HS-5 (cell line): ENCODE results near the gene DPH1.
A peak's percentile ranks its signal among the peaks of the same experiment; 100 is the strongest.

Experiments used
- DNase-seq: peaks from one replicate; pipeline ENCODE4 v3.0.0-alpha.2; 2012; ENCODE audit warnings: low read depth

Gene DPH1

DNA sequence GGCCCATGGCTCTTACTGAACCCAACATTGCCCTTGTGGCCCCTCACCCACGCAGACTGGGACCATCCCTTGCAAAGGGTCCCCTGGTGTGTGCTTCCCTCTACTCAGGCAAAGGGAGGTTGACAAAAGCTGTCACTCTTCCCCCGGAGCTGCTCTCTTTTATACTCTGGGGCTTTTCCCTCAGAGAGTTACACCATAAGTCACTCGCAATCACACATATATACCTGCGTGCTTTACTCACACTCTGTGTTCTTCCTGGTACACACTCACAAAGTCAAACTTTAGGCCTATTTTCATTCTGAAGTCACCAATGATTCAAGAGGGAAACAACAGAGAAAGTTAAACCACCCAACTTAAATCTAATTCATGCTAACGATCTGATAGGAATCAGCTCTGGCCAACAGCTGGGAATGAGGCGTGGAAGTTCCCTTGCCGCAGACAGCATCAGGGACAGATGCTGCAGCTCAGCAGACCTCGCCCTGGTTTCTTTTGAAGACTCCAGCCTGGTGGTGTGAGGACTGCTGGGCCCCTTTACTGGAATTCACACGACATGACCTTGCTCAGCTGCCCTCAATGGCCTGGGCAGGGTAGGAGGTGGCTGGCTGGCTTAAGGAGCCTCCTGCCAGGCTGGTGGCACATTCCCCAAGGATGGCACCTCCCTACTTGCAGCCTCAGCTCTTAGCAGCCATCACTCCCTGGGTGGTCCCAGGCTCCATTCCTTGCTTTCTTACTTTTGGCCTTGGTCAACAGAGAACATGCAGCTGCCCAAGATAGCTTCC, 52.2 kb downstream of the DPH1 start:
- no peak for DNase-seq

DNA sequence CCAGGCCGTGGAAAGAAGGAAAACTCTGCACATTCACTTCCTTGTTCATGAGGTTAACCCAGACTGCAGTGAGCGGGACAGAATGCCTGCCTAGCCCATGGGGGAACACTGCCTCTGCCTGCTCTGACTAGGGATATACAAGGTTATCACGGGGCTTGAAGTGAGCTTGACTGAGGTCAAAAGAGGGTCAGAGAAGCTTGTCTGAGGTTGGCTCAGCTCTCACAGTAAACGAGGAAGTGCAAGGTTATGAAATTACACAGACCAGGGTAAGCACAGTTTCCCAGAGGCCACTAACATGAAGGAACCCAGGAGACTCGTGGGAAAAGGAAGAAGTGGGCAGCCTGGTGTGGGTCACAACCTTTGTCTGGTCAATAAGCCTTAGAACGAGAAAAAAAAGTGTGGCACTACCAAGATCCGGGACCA, 53.7 kb downstream of the DPH1 start:
- no peak for DNase-seq

DNA sequence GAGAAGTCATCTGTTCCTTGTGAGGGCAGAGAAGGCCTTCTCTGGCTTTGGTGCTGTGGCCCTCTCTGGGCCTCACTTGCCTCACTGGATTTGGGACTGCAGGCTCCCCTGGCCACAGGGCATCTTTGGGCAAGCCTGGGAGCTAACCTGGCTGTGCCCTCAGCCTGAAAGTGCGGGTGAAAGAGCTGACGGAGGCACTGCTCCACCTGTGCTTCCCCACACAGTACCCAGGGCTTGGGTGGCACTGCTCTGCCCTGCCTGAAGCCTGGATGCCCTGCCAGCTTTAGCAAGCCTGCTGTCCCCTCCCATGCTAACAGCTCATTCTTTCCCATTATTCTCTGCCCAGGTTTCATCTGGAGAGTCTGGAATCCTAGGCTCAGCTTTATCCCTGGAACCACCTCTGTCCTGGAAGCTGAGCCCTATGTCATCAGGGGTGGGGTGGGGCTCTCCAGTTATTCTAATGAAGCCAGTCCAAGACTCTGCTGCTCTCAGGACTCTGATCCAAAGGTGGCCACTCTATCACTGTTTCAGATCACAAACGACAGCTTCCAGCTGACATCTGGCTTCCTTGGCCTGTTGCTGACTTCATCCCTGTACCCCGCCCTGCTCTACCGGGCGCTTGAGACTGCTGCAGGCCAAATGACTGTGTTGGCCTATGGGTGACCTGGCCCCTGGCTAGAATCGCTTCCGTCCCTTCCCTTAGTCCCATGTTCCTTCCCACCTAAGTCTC, 54.2 kb downstream of the DPH1 start:
- no peak for DNase-seq

DNA sequence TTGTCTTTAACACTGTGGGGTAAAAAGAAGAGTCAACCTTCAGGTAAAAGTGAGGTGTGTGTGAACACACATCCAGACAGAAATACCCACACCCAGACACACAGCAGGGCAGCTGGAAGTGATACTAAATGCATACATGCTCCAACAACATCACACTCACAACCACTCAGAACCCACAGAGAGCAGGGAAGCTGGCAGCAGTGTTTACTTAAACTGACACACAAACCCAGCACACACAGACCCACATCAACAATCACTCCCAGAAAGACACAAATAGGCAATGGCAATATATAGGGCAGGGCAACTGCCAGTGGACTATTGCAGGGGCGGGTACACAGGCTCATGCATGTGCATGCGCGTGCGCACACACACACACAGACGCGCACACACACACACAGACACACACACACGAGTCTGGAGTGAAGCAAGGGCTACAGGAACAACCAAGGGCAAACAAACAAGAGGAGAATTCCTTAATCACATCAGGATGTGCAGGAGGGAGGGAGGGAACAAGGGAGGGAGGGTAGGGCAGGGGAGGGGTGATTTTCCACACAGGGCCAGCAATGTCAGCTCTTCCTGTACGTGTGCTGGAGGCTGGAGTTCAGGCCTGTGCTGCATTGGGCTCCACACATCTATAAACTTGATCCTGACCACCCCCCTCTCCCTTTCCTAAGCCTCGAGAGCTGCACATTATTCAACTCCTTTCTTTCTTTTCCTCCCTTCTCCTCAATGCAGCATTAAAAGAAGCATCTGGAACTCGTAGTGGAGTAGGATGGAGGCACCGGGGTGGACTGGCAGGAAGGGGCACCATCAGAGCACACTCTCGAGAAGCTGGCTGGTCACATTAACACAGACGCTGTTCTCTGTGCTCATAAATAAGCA, 55.1 kb downstream of the DPH1 start:
- no peak for DNase-seq

DNA sequence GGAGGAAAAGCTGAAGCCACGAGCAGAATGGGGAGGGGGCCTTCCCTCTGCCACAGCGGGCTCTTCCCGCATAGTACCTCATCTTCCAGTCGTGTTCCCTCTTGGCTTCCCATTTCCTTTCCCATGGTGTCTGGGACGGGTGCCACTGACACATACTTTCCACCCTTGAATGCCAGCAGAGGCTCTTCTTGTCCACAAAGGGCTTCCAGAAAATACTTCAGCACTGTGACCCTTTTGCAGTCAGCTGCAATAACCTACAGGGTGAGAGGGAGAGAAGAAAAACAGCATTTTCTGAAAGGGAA, 55.6 kb downstream of the DPH1 start:
- no peak for DNase-seq

DNA sequence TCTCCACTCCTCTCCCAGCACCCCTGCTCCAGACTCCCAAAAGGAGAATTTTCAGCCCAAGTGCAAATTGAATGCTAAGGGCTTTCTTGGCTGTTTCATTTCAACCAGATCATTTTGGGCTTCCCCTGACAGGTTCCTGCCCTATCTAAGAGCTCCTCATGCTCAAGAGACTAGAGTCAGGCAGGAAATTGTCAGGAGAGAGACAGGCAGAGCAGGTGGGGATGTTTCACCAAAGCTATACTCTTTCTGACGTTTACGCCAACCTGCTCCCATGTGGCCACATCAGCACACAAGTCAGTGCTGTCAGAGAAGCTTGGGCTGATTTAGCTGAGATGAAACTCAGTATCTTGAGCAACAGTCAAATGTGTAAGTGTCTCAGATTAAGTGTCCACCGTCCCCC, 56.4 kb downstream of the DPH1 start:
- no peak for DNase-seq

DNA sequence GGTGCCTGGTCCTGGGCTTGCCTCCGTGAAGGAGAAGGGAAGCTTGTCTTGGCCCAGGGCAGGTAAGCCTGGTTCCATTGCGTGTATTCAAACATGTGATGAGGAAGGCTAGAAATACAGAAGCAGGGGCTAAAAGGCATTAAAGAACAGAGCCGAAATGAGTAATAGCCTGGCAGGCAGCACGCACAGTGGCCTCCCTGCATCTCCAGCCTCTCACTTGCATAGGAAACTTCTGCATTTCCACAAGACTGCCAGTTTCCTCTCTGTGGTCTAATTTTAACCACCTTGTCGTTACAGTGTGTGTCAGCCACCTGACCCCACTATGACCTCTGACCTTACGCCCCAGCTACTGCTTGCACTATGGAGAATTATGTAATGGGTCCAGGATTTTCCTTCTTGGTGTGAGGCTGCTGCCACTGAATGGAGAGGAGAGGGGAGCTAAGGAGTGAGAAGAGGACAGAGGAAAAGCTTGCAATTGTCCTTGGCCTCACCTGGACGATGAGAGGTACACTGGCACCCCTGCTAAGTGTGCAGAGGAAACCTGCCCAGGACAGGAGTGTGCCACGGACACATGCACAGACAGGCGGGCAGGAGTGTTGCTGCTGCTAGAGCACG, 57.8 kb downstream of the DPH1 start:
- no peak for DNase-seq

DNA sequence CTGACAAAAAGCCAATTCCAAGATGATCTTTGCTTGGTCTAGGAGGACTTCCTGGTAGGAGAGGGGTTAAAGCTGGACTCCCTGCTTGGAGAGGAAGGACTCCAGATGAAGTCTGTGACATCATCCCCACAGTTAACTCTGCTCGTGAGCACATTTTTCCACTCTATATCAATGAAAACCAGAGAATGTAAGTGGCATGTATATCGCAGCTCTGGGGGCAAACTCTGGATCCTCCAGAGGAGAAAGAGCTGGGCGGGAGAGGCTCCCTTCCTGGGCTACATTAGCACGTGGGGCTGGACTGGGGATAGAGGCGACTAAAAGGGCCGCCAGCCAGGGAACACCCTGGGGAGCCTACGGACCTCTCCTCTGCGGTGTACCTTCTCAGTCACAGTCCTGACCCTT, 59.1 kb downstream of the DPH1 start:
- no peak for DNase-seq

DNA sequence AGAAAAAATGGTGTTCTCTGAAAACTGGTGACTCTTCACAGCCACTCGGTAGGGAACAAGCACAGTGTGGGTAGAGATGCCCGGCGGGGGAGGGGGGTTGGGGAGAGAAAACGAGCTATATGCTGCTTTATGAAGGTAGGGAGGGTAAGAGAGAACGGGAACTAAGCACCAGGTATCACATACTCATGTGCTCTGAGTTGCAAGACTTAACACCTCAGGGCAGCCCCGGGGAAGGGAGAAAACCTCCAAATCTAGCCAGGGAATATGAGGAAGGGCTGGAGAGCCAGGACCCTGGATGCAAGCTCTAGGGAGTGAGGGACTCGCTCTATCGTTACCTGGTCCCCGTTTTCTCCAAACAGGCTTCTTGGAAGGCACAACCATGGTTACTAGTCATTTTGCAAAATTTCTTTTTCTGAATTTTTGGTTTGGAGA, 60.3 kb downstream of the DPH1 start:
- no peak for DNase-seq

DNA sequence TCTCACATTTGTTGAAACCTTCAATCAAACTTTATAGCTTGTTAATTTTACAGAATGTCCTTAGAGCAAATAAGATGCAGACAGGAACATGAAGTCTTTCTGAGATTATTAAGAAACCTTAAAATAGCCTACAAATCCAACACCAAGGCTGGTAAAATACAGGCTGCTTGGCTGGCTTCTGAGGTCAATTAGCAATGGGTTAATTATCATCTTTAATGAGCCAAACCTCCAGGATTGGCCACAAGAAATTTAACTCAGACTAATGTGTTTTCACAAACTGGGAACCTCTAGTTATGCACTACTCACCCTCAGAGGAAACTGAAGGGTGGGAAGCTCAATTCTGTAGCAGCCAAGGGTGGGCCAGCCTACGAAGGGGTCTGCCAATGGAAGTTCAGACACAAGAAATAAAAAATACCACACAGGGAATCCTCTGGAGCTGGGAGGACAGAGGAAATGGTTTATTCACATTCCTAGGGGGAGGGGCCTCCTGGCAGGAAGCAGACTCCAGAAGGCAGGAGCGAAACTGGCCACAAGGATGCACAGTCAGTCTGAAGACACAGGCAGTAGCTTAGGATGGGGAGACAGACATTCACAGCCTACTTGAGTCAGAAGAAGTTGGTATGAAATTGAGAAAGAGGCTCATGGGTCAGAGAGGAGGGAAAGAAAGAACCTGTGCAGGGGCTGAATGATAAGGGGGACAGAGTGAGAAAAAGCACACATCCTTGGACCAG, 61.0 kb downstream of the DPH1 start:
- DNase-seq = peak; percentile 70

DNA sequence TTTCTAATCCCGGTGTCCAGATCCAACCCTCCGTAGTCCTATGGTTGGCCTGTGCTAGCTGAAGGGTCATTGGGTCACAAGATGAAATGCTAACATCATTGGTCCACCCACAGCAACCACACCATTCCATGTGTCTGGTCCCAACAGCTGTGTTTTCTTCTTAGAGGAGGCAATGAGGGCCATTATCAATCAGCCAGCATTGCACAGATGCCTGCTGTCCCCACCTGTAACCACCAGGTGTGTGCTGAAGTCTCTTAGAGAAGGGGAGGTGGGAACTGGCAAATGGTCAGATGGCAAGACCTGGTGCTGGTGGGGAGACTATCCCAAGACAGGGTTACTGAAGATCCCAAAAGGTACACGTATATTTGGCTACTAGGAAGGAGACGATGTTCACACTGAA, 62.3 kb downstream of the DPH1 start:
- no peak for DNase-seq

DNA sequence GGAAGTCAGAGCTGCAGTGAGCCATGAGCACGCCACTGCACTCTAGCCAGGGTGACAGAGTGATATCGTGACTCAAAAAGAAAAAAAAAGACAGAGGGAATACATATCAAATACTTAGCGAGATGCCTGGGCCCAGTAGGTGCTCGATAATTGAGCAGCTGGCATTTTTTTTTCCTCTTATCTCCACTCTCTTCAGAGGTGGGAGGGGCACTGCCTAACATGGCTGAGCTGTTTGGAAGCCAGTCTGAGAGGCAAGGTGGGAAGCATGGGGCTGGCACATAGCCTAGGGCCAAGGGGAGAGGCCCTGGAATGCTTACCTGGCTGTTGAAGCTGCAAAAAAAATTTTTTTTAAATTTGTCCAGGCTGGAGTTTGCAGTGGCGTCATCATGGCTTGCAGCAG, 63.4 kb downstream of the DPH1 start:
- no peak for DNase-seq
